AG09319 (cell line): ENCODE results near the gene NFATC2.

Experiments used
- DNase-seq: peaks from one replicate; pipeline ENCODE4 v3.0.0-alpha.2; 2010; ENCODE audit warnings: low read depth; ENCODE audit errors: extremely low read depth
- TF ChIP-seq, protein P1 (sequence below): IDR thresholded peaks from 2 replicates; pipeline ENCODE4 v1.5.1; 2011; ENCODE audit warnings: low read depth, mild to moderate bottlenecking, inconsistent platforms, low read length, moderate library complexity

NFATC2 gene

GRCh38 chr20:51356871-51357270 lies 185.6 kb downstream of the NFATC2 start:
- TF ChIP-seq, protein P1, sequence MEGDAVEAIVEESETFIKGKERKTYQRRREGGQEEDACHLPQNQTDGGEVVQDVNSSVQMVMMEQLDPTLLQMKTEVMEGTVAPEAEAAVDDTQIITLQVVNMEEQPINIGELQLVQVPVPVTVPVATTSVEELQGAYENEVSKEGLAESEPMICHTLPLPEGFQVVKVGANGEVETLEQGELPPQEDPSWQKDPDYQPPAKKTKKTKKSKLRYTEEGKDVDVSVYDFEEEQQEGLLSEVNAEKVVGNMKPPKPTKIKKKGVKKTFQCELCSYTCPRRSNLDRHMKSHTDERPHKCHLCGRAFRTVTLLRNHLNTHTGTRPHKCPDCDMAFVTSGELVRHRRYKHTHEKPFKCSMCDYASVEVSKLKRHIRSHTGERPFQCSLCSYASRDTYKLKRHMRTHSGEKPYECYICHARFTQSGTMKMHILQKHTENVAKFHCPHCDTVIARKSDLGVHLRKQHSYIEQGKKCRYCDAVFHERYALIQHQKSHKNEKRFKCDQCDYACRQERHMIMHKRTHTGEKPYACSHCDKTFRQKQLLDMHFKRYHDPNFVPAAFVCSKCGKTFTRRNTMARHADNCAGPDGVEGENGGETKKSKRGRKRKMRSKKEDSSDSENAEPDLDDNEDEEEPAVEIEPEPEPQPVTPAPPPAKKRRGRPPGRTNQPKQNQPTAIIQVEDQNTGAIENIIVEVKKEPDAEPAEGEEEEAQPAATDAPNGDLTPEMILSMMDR, result no peak
- no peak for DNase-seq

DNA sequence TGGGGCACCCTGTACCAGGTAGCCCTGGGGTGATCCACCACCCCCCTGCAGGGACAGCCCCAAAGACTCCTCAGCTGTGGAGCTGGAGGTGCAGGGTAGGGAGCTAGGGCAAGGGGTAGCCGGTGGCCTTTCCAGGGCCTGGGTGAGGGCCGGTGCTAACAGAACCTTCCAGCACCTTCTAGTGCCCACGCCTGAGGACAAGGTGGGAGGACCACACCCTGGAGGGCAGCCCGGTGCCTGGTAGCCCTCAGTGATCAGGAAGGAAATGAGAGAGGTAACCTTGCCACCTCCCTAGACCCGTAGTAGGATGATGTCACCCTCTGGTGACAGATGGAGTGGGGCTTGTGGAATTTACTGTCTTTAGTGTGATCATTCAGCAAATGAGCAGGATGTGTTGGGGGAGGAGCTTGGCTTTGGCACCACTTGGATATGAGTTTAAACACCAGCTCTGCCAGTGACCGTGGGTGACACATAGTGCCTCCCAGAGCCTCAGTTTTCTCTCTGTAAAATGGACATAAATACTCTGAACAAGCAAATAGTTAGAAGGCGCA lies 187.7 kb downstream of the NFATC2 start:
- TF ChIP-seq, protein P1, result no peak
- no peak for DNase-seq

DNA sequence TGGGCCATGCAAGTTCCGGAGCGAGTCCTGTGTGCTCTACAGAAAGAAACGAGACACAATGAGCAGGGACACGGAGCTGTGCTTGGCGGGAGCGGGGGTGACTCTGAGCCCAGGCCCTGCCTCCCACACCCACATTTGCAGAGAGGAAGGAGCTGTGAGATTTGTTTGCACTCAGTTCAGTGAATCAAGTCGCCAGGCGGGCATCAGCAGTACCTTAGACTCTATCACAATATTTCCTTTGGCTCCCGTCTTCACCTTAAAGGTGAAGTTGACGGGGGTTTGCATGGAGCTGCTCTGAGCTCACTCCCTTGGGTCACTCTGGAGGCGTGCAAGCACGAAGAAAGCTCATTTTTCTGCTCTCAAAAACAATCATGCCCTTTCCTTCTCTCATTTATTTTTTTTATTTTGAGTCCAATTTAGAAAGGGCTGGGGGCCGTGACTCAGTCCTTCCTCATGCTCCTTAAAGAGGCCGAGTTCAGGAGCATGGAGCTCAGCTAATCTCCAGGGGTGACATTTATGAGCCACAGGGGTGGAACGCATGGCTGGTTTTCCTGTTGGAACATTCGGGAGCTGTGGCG lies 188.2 kb downstream of the NFATC2 start:
- TF ChIP-seq, protein P1, result no peak
- DNase-seq, result no peak

- TF ChIP-seq, protein P1, result no peak
- DNase-seq, result no peak
These were observed 189.0 kb downstream of the NFATC2 start for GRCh38 chr20:51353491-51353890.

- no peak for DNase-seq
- TF ChIP-seq, protein P1, result no peak
These were observed 189.7 kb downstream of the NFATC2 start for GRCh38 chr20:51352791-51353190.

DNA sequence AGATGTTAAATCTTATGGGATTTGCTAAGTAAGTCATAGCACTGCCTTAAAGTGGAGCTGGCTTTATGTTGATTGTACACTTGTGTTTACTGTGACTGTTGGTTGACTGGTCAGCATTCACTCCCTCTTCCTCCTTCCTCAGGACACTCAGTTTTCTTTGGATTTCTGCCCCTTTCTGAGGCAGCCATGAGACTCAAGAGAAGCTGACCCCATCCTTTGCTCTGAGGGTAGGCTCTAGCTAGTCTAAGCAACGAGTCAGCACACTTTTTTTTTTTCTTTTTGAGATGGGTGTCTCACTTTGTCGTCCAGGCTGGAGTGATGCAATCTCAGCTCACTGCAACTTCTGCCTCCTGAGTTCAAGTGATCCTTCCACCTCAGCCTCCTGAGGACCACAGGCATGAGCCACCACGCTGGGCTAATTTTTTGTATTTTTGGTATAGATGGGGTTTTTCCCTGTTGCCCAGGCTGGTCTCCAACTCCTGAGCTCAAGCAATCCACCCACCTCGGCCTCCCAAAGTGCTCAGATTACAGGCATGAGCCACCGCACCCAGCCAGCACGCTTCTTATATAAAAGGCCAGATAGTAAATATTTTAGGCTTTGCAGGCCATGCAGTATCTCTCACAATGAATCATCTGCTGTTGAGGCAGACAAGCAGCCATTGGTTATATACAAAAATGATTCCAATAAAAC lies 191.4 kb downstream of the NFATC2 start:
- peak; percentile 71 for DNase-seq
- TF ChIP-seq, protein P1, result no peak

DNA sequence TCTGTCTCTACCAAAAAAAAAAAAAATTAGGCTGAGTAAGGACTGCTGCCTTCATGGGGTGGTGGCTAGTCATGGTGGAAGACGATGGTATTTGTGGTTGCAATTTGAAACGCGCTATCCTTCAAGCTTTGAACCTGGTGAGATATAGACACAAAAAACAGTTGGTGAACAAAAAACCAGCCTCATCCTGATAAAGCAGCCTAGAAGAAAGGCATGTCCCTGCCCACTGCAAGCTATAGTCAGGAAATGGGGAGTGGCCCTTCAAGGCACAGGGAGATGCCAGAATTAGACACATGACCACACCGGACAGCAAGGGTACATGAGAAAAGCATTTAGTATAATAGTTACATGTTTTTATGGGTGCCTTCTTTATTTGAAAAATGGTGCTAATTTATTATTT lies 193.6 kb downstream of the NFATC2 start:
- TF ChIP-seq, protein P1, result no peak
- DNase-seq, result no peak
